SK-N-SH (cell line): ENCODE data around the gene NFYA. TPM values are rescaled to one million over a fixed set of nuclear protein-coding genes. Genes with fewer than 3 reads are reported as not detected.

Experiments
- CTCF ChIA-PET: fragments of 300-600, 350-600 bp; formaldehyde crosslinking; extraction: SDS; loops from one replicate; lab custom pipeline; 2021; lab: Yijun Ruan, JAX
- POLR2A ChIA-PET: fragments of 350-600 bp; sonication (Branson Sonifier 250); formaldehyde crosslinking; extraction: SDS; loops from one replicate; lab custom pipeline; 2020; ENCODE audit warnings: antibody characterized with exemption, inconsistent platforms; lab: Yijun Ruan, JAX
- DNase-seq: peaks from one replicate; pipeline ENCODE4 v3.0.0; 2012
- H2AFZ ChIP-seq: fragments of 200-600 bp; sonication (generic); 2 replicates; pipeline ENCODE4 v1.8.1; 2016; ENCODE audit warnings: antibody characterized with exemption, mild to moderate bottlenecking, low read depth
- H3F3A ChIP-seq: fragments of 200-600 bp; sonication (generic); replicated peaks from 2 replicates; pipeline ENCODE3; 2016; ENCODE audit warnings: antibody characterized with exemption, mild to moderate bottlenecking; ENCODE audit not compliant: insufficient read depth
- H3K27ac ChIP-seq, 2 experiments: fragments of 200-500 bp in 1 of 2; fragments of 200-600 bp in 1 of 2; sonication (Bioruptor generic) in 1 of 2; sonication (generic), shearing (Covaris generic) in 1 of 2; 2 replicates each; pipeline versions ENCODE4 v1.5.1 to v1.6.1; 2014 to 2016; ENCODE audit warnings: low read depth in 2 of 2, inconsistent platforms in 1 of 2, low read length in 1 of 2, mild to moderate bottlenecking in 1 of 2, mixed read lengths in 1 of 2
- H3K27me3 ChIP-seq: fragments of 200-600 bp; sonication (generic), shearing (Covaris generic); 2 replicates; pipeline ENCODE4 v1.6.1; 2016; ENCODE audit warnings: mixed run types; ENCODE audit not compliant: insufficient read depth
- H3K36me3 ChIP-seq, 2 experiments: fragments of 200-500 bp in 1 of 2; fragments of 200-600 bp in 1 of 2; sonication (Bioruptor generic) in 1 of 2; sonication (generic) in 1 of 2; replicated peaks in 1 of 2; 2 replicates each; pipeline versions ENCODE3 to v1.5.1; 2014 to 2016; ENCODE audit warnings: low read length in 1 of 2, mild to moderate bottlenecking in 1 of 2; ENCODE audit not compliant: insufficient read depth in 2 of 2, control insufficient read depth in 1 of 2
- H3K4me1 ChIP-seq, 2 experiments: fragments of 200-500 bp in 1 of 2; fragments of 200-600 bp in 1 of 2; sonication (Bioruptor generic) in 1 of 2; sonication (generic), shearing (Covaris generic) in 1 of 2; 2 replicates each; pipeline versions ENCODE4 v1.5.1 to v1.6.1; 2014 to 2016; ENCODE audit warnings: low read depth in 1 of 2, low read length in 1 of 2, mixed run types in 1 of 2; ENCODE audit not compliant: insufficient read depth in 2 of 2, control insufficient read depth in 1 of 2
- H3K4me2 ChIP-seq: fragments of 200-600 bp; sonication (generic), shearing (Covaris generic); 2 replicates; pipeline ENCODE4 v1.6.1; 2017; ENCODE audit warnings: mixed run types
- H3K4me3 ChIP-seq, 2 experiments: fragments of 200-500 bp in 1 of 2; fragments of 200-600 bp in 1 of 2; sonication (Bioruptor generic) in 1 of 2; sonication (generic), shearing (Covaris generic) in 1 of 2; 2 replicates each; pipeline versions ENCODE4 v1.5.1 to v1.8.1; 2014 to 2016; ENCODE audit warnings: low read depth in 2 of 2, inconsistent platforms in 1 of 2, low read length in 1 of 2, mild to moderate bottlenecking in 1 of 2, mixed read lengths in 1 of 2, moderate library complexity in 1 of 2
- H3K79me2 ChIP-seq: fragments of 200-600 bp; sonication (generic); 2 replicates; pipeline ENCODE4 v1.8.1; 2017; ENCODE audit warnings: mild to moderate bottlenecking; ENCODE audit not compliant: insufficient read depth
- H3K9ac ChIP-seq: fragments of 200-600 bp; sonication (generic); 2 replicates; pipeline ENCODE4 v1.6.1; 2017; ENCODE audit warnings: mixed run types
- H3K9me2 ChIP-seq: fragments of 200-600 bp; sonication (generic); 2 replicates; pipeline ENCODE4 v1.6.1; 2017; ENCODE audit warnings: mixed run types
- H3K9me3 ChIP-seq: fragments of 200-600 bp; sonication (generic); 2 replicates; pipeline ENCODE4 v1.6.1; 2017; ENCODE audit warnings: mixed run types, mild to moderate bottlenecking, moderate library complexity
- H4K20me1 ChIP-seq: fragments of 200-600 bp; sonication (generic); 2 replicates; pipeline ENCODE4 v1.6.1; 2017; ENCODE audit warnings: mild to moderate bottlenecking, mixed run types; ENCODE audit not compliant: insufficient read depth
- CHD2 ChIP-seq: fragments of 150-350 bp; IDR thresholded peaks from 2 replicates; pipeline ENCODE4 v1.6.1; 2018; ENCODE audit warnings: low read length; ENCODE audit not compliant: partially characterized antibody
- CTCF ChIP-seq: fragments of 200-600 bp; sonication (generic); IDR thresholded peaks from 2 replicates; pipeline ENCODE4 v1.6.1; 2017; ENCODE audit warnings: antibody characterized with exemption, mild to moderate bottlenecking, moderate library complexity
- ELF1 ChIP-seq: IDR thresholded peaks from 2 replicates; pipeline ENCODE4 v1.4.0; 2012
- EP300 ChIP-seq, 2 experiments: IDR thresholded peaks; 2 replicates each; pipeline versions ENCODE4 v1.4.0 to v1.6.1; 2012; ENCODE audit warnings: borderline replicate concordance in 1 of 2, low read depth in 1 of 2, low read length in 1 of 2
- FOSL2 ChIP-seq: IDR thresholded peaks from 2 replicates; pipeline ENCODE4 v1.4.0; 2012; ENCODE audit warnings: low read depth, mild to moderate bottlenecking, moderate library complexity, borderline replicate concordance
- FOXJ3 ChIP-seq: sonication (generic); formaldehyde crosslinking; IDR thresholded peaks from 2 replicates; pipeline ENCODE4 v1.5.1; 2020; ENCODE audit warnings: mild to moderate bottlenecking, missing genetic modification reagents
- GABPA ChIP-seq: IDR thresholded peaks from 2 replicates; pipeline ENCODE4 v1.4.0; 2012; ENCODE audit warnings: low read depth, mild to moderate bottlenecking
- GATA2 ChIP-seq: sonication (generic); formaldehyde crosslinking; IDR thresholded peaks from 2 replicates; pipeline ENCODE4 v1.5.0; 2020; ENCODE audit warnings: mild to moderate bottlenecking, missing genetic modification reagents
- IRF3 ChIP-seq: fragments of 150-350 bp; IDR thresholded peaks from 2 replicates; pipeline ENCODE4 v1.6.1; 2016; ENCODE audit warnings: mild to moderate bottlenecking, low read depth, low read length
- JUND ChIP-seq: IDR thresholded peaks from 2 replicates; pipeline ENCODE4 v1.4.0; 2012
- MAX ChIP-seq: IDR thresholded peaks from 2 replicates; pipeline ENCODE4 v1.4.0; 2012; ENCODE audit warnings: low read depth
- MXI1 ChIP-seq: IDR thresholded peaks from 2 replicates; pipeline ENCODE4 v1.6.1; 2012; ENCODE audit warnings: mild to moderate bottlenecking, low read depth, low read length, improper control_type of control experiment
- NRF1 ChIP-seq: IDR thresholded peaks from 2 replicates; pipeline ENCODE4 v1.6.1; 2012; ENCODE audit warnings: low read depth, mild to moderate bottlenecking, low read length
- POLR2AphosphoS5 ChIP-seq: IDR thresholded peaks from 2 replicates; pipeline ENCODE4 v1.6.1; 2012; ENCODE audit warnings: low read depth, low read length
- RAD21 ChIP-seq: IDR thresholded peaks from 2 replicates; pipeline ENCODE4 v1.6.1; 2012; ENCODE audit warnings: mild to moderate bottlenecking, low read length
- RCOR1 ChIP-seq: fragments of 150-350 bp; IDR thresholded peaks from 2 replicates; pipeline ENCODE4 v1.6.1; 2017; ENCODE audit warnings: antibody characterized with exemption, low read length
- RXRA ChIP-seq: IDR thresholded peaks from 2 replicates; pipeline ENCODE4 v1.4.0; 2012; ENCODE audit warnings: low read depth, mild to moderate bottlenecking, borderline replicate concordance
- SIN3A ChIP-seq: IDR thresholded peaks from 2 replicates; pipeline ENCODE4 v1.6.1; 2012; ENCODE audit warnings: low read depth, mild to moderate bottlenecking, low read length, moderate library complexity, borderline replicate concordance
- SMC3 ChIP-seq: IDR thresholded peaks from 2 replicates; pipeline ENCODE4 v1.6.1; 2012; ENCODE audit warnings: low read depth, low read length, improper control_type of control experiment
- TEAD4 ChIP-seq: IDR thresholded peaks from 2 replicates; pipeline ENCODE4 v1.4.0; 2012; ENCODE audit warnings: mild to moderate bottlenecking, borderline replicate concordance; ENCODE audit not compliant: insufficient read depth
- USF1 ChIP-seq: IDR thresholded peaks from 2 replicates; pipeline ENCODE4 v1.4.0; 2012; ENCODE audit warnings: low read depth, borderline replicate concordance
- ZBTB33 ChIP-seq: IDR thresholded peaks from 2 replicates; pipeline ENCODE4 v1.4.0; 2012; ENCODE audit warnings: low read depth, borderline replicate concordance
- WGBS: methylation state at CpG from one replicate; pipeline ENCODE4 v1.1.6; 2017; ENCODE audit warnings: low lambda C conversion rate; 5-methylcytosine and 5-hydroxymethylcytosine counted together
- polyA plus RNA-seq, 3 experiments: library from polyadenylated mRNA; depleted of rRNA; stranded (reverse); fragments of >200 nt; gene quantifications; 2 replicates each; pipeline ENCODE4 v1.2.3, GENCODE V29; 2012
- TF ChIP-seq, protein P1 (sequence below): IDR thresholded peaks from 2 replicates; pipeline ENCODE4; 2012

NFYA gene
- polyA plus RNA-seq, 1 of the 3 experiments (the other 2 are of a cell fraction) = 6.8 TPM

DNA sequence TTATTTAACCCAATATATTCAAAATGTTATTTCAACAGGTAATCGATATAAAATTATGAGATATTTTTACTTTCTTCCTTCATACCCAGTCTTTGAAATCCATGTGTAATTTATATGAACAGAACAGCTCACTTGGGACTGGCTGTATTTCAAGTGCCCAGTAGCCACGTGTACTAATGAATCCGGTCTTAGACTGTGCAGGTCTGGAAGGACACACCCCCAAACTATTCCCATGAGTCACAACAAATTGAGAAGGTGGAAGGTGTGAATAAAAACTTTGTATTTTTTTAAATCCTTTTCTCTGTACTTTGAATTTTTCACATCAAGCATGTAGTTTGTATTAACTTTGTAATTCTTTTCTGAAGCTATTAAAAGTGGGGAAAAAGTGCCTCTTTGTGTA, 36.6 kb upstream of the NFYA start:
- 47% methylated on average over 3 of the region's 3 CpGs for WGBS
- no peak for DNase-seq
- POLR2A ChIA-PET = no interaction called here

DNA sequence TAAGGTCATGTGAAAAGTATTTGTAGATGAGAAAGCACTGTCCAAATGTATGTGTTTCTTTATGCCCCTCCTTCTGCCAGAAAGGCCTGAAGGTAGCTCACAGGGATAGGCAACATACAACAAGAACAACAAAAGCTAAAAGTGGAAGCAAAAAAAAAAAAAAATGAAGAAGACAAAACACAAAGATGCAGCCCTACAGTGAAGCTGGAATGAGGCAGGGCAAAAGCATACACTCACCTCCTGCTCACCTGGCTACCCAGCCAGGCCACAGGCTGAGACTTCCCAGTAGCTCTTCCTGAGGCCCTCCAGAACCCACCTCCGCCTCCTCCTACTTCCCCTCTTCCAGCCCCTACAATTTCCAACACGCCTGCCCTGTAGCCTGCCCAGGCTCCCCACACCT, 36.2 kb upstream of the NFYA start:
- H3K9me2 ChIP-seq = no peaks in the 10 kb centered on the region
- no peak overlapping the region for H3K4me2 ChIP-seq
- H2AFZ ChIP-seq = no peak overlapping the region
- H3K4me1 ChIP-seq = no peaks in the 10 kb centered on the region; a peak in 1 of 4 replicates
- no peaks in the 10 kb centered on the region for H4K20me1 ChIP-seq
- no peak overlapping the region for H3K9ac ChIP-seq
- no peaks in the 10 kb centered on the region for H3K36me3 ChIP-seq
- whole genome bisulfite sequencing = 91% methylated on average over 2 of the region's 2 CpGs
- no peaks in the 10 kb centered on the region for H3K79me2 ChIP-seq
- no peaks in the 10 kb centered on the region for H3K9me3 ChIP-seq
- ChIA-PET CTCF (interaction anchor here (0.9 to 3.0 kb wide), 8 partner anchors 9 to 31 kb away, joined by 3 to 26 read pairs (median 4); no protein-coding TSS in a partner anchor), POLR2A (no interaction called here)
- H3K27ac ChIP-seq = no peak overlapping the region
- H3F3A ChIP-seq = no peaks in the 10 kb centered on the region
- no peak for DNase-seq
- no peak overlapping the region for H3K4me3 ChIP-seq
- H3K27me3 ChIP-seq = no peaks in the 10 kb centered on the region
- TF ChIP-seq RCOR1 (no peak), NRF1 (no peak), FOXJ3 (CRISPR knock-in tag) (no peak), SMC3 (no peak), GATA2 (CRISPR knock-in tag) (no peak), CTCF (no peak), FOSL2 (no peak), ZBTB33 (no peak), IRF3 (no peak), MAX (no peak), EP300 (IDR thresholded peaks at IDR 0.05; ENCODE audit: borderline replicate concordance in 1 of 2, low read depth in 1 of 2, low read length in 1 of 2) (no peak), SIN3A (no peak), MXI1 (no peak), JUND (no peak)

More for the DNA sequence above, 36.6 kb upstream of the NFYA start:
- Histone ChIP-seq H3K27ac (no peak overlapping the region), H3K27me3 (no peaks in the 10 kb centered on the region), H3K4me3 (no peak overlapping the region), H4K20me1 (no peaks in the 10 kb centered on the region), H3K36me3 (no peaks in the 10 kb centered on the region), H3K9ac (no peak overlapping the region), H3K9me3 (no peaks in the 10 kb centered on the region), H2AFZ (no peak overlapping the region), H3K9me2 (no peaks in the 10 kb centered on the region), H3K79me2 (no peaks in the 10 kb centered on the region), H3F3A (no peaks in the 10 kb centered on the region), H3K4me1 (no peaks in the 10 kb centered on the region; a peak in 1 of 4 replicates), H3K4me2 (no peak overlapping the region)
- TF ChIP-seq CHD2 (no peak), GABPA (no peak), RAD21 (no peak), FOSL2 (no peak), JUND (no peak), USF1 (no peak), ELF1 (no peak), POLR2AphosphoS5 (no peak), RXRA (no peak), NRF1 (no peak), TEAD4 (no peak)
- TF ChIP-seq, protein P1, sequence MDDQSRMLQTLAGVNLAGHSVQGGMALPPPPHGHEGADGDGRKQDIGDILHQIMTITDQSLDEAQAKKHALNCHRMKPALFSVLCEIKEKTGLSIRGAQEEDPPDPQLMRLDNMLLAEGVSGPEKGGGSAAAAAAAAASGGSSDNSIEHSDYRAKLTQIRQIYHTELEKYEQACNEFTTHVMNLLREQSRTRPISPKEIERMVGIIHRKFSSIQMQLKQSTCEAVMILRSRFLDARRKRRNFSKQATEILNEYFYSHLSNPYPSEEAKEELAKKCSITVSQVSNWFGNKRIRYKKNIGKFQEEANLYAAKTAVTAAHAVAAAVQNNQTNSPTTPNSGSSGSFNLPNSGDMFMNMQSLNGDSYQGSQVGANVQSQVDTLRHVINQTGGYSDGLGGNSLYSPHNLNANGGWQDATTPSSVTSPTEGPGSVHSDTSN = no peak
- CTCF ChIA-PET = interaction anchor here (0.9 to 3.0 kb wide), 7 partner anchors 8 to 32 kb away, joined by 3 to 26 read pairs (median 4); no protein-coding TSS in a partner anchor
